GM23338 (cell line): ENCODE data around the gene MYO18B. TPM values are rescaled to one million over a fixed set of nuclear protein-coding genes. Genes with fewer than 3 reads are reported as not detected.

ENCODE experiments used
- ATAC-seq: fragments of 200-7000 bp; cut with Tn5 transposase; 3 replicates; pipeline ENCODE4 v1.9.1; 2020
- DNase-seq: peaks from one replicate; pipeline ENCODE4 v3.0.0-alpha.2; 2015; ENCODE audit warnings: low spot score
- H2AFZ ChIP-seq: fragments of 200-600 bp; sonication (generic); 2 replicates; pipeline ENCODE4 v1.8.0; 2016; ENCODE audit warnings: antibody characterized with exemption, mild to moderate bottlenecking, moderate library complexity
- H3F3A ChIP-seq: fragments of 200-600 bp; sonication (generic); replicated peaks from 2 replicates; pipeline ENCODE4 v1.8.0; 2017; ENCODE audit warnings: antibody characterized with exemption, mixed run types, low read depth
- H3K27ac ChIP-seq: fragments of 200-600 bp; sonication (generic); 2 replicates; pipeline ENCODE4 v1.6.1; 2016; ENCODE audit warnings: low read depth
- H3K27me3 ChIP-seq: fragments of 200-600 bp; sonication (generic); 2 replicates; pipeline ENCODE4 v1.8.0; 2016; ENCODE audit warnings: mild to moderate bottlenecking, mixed run types, moderate library complexity; ENCODE audit not compliant: insufficient read depth
- H3K36me3 ChIP-seq: fragments of 200-600 bp; sonication (generic); 2 replicates; pipeline ENCODE4 v1.8.0; 2016; ENCODE audit warnings: mild to moderate bottlenecking; ENCODE audit not compliant: insufficient read depth
- H3K4me1 ChIP-seq: fragments of 200-600 bp; sonication (generic); 2 replicates; pipeline ENCODE4 v1.8.0; 2016; ENCODE audit warnings: mild to moderate bottlenecking, moderate library complexity; ENCODE audit not compliant: insufficient read depth
- H3K4me2 ChIP-seq: fragments of 200-600 bp; sonication (generic); 2 replicates; pipeline ENCODE4 v1.7.1; 2017; ENCODE audit warnings: mixed run types
- H3K4me3 ChIP-seq: fragments of 200-600 bp; sonication (generic); 2 replicates; pipeline ENCODE4 v1.6.1; 2016; ENCODE audit warnings: mixed run types
- H3K79me2 ChIP-seq: fragments of 200-600 bp; sonication (generic); replicated peaks from 2 replicates; pipeline ENCODE4 v1.8.0; 2017; ENCODE audit warnings: mild to moderate bottlenecking; ENCODE audit not compliant: insufficient read depth
- H3K9me2 ChIP-seq: fragments of 200-600 bp; sonication (generic); 2 replicates; pipeline ENCODE4 v1.8.0; 2017; ENCODE audit not compliant: insufficient read depth
- H4K20me1 ChIP-seq: fragments of 200-600 bp; sonication (generic); replicated peaks from 2 replicates; pipeline ENCODE4 v1.8.0; 2017; ENCODE audit warnings: mild to moderate bottlenecking; ENCODE audit not compliant: insufficient read depth
- H3K27ac Mint-ChIP-seq: 2 replicates; pipeline ENCODE4 v1.8.0; 2020; ENCODE audit warnings: inconsistent platforms, mild to moderate bottlenecking, moderate library complexity, mixed read lengths
- H3K27me3 Mint-ChIP-seq: 3 replicates; pipeline ENCODE4 v1.8.0; 2022; ENCODE audit warnings: low read depth, mild to moderate bottlenecking, moderate library complexity, mixed read lengths, inconsistent platforms; ENCODE audit not compliant: insufficient read depth, poor library complexity
- H3K36me3 Mint-ChIP-seq: 3 replicates; pipeline ENCODE4 v1.8.0; 2021; ENCODE audit warnings: low read depth, mild to moderate bottlenecking, inconsistent platforms, moderate library complexity, mixed read lengths
- H3K4me1 Mint-ChIP-seq: 3 replicates; pipeline ENCODE4 v1.8.0; 2020; ENCODE audit warnings: mild to moderate bottlenecking, inconsistent platforms, mixed read lengths
- H3K4me3 Mint-ChIP-seq: 3 replicates; pipeline ENCODE4 v1.8.0; 2021; ENCODE audit warnings: moderate library complexity, mild to moderate bottlenecking, inconsistent platforms, mixed read lengths
- H3K9me3 Mint-ChIP-seq: 3 replicates; pipeline ENCODE4 v1.8.0; 2020; ENCODE audit warnings: moderate library complexity, mild to moderate bottlenecking, inconsistent platforms, mixed read lengths
- CREB1 ChIP-seq: fragments of 250-450 bp; sonication (Bioruptor Pico); IDR thresholded peaks from 2 replicates; pipeline ENCODE4 v1.5.0; 2020; ENCODE audit warnings: low read depth, mild to moderate bottlenecking, moderate library complexity
- CTCF ChIP-seq, 2 experiments: fragments of 200-600 bp in 1 of 2; sonication (generic) in 1 of 2; conservative IDR thresholded peaks; 2 replicates each; pipeline versions ENCODE4 v1.5.1 to v1.6.1; 2016 to 2017; ENCODE audit warnings: antibody characterized with exemption in 2 of 2, low read depth in 2 of 2, mild to moderate bottlenecking in 2 of 2, moderate library complexity in 1 of 2
- EZH2 ChIP-seq: fragments of 200-600 bp; sonication (generic); IDR thresholded peaks from one replicate; pipeline ENCODE4 v1.8.0; 2017; ENCODE audit warnings: antibody characterized with exemption, mild to moderate bottlenecking, low read depth; ENCODE audit not compliant: unreplicated experiment
- EZH2phosphoT487 ChIP-seq: fragments of 200-600 bp; sonication (generic); IDR thresholded peaks from one replicate; pipeline ENCODE4 v1.8.1; 2018; ENCODE audit warnings: antibody characterized with exemption; ENCODE audit not compliant: unreplicated experiment
- JUNB ChIP-seq: IDR thresholded peaks from one replicate; pipeline ENCODE4 v1.6.1; 2016; ENCODE audit warnings: antibody characterized with exemption; ENCODE audit not compliant: unreplicated experiment
- NANOG ChIP-seq: IDR thresholded peaks from 2 replicates; pipeline ENCODE4 v1.6.1; 2016; ENCODE audit warnings: antibody characterized with exemption, borderline replicate concordance
- POLR2AphosphoS5 ChIP-seq: IDR thresholded peaks from 2 replicates; pipeline ENCODE4 v1.6.1; 2016; ENCODE audit warnings: antibody characterized with exemption, low read depth
- STAT1 ChIP-seq: IDR thresholded peaks from one replicate; pipeline ENCODE4 v1.6.1; 2016; ENCODE audit warnings: antibody characterized with exemption; ENCODE audit not compliant: unreplicated experiment
- ZNF114 ChIP-seq: fragments of 250-450 bp; sonication (Bioruptor Pico); IDR thresholded peaks from 2 replicates; pipeline ENCODE4 v1.5.0; 2020; ENCODE audit warnings: mild to moderate bottlenecking, moderate library complexity
- ZNF331 ChIP-seq: fragments of 250-450 bp; sonication (Bioruptor Pico); IDR thresholded peaks from 2 replicates; pipeline ENCODE4 v1.5.0; 2020; ENCODE audit warnings: low read depth, mild to moderate bottlenecking, moderate library complexity
- long read RNA-seq: library from polyadenylated mRNA; unstranded; transcript quantifications from one replicate; pipeline ENCODE4 v2.0.0, GENCODE V29; 2020; ENCODE audit not compliant: unreplicated experiment
- polyA plus RNA-seq: library from polyadenylated mRNA; unstranded; fragments of >200 nt; fragmentation: Nextera tagmentation; extraction: Ambion mirVana; gene quantifications from 2 replicates; pipeline ENCODE4 v1.2.1, GENCODE V29; 2016
- total RNA-seq: library from RNA; depleted of rRNA; stranded (reverse); fragments of >200 nt; shearing (Covaris generic); gene quantifications from 2 replicates; pipeline ENCODE4 v1.2.3, GENCODE V29; 2014; rRNA removed
- TF ChIP-seq, protein P1 (sequence below): IDR thresholded peaks from 2 replicates; pipeline ENCODE4 v1.6.1; 2016; ENCODE audit warnings: antibody characterized with exemption
- TF ChIP-seq, protein P2 (sequence below): fragments of 250-450 bp; sonication (Bioruptor Pico); IDR thresholded peaks from 2 replicates; pipeline ENCODE4 v1.5.0; 2020; ENCODE audit warnings: mild to moderate bottlenecking, moderate library complexity
- TF ChIP-seq, protein P3 (sequence below): IDR thresholded peaks from one replicate; pipeline ENCODE4 v1.6.1; 2018; ENCODE audit warnings: antibody characterized with exemption; ENCODE audit not compliant: unreplicated experiment

The MYO18B gene
- total RNA-seq (0.27 and 0.45 TPM in 2 replicates), polyA plus RNA-seq (0.36 and 0.82 TPM in 2 replicates)
- long read RNA-seq = 0 reads

- H3K4me1 ChIP-seq = no peaks in the 10 kb centered on the region
- peaks cover 3% of the 10 kb centered on the region; the same call in 1 of the 2 replicates for H3K9me2 ChIP-seq
- no peak within 1 kb of the TSS for H3K4me3 Mint-ChIP-seq
- H3K27ac ChIP-seq = no peak within 1 kb of the TSS
- DNase-seq (no peak), ATAC-seq (no peak)
- peaks cover 13% of the 10 kb centered on the region; the same call in 2 of the 3 replicates for H3K4me1 Mint-ChIP-seq
- no peaks in the 10 kb centered on the region for H3F3A ChIP-seq
- H3K9me3 Mint-ChIP-seq = no peaks in the 10 kb centered on the region; the same call in 2 of the 3 replicates
- H3K27me3 Mint-ChIP-seq = peaks cover 6% of the 10 kb centered on the region
- no peaks in the 10 kb centered on the region for H3K36me3 Mint-ChIP-seq
- no peaks in the 10 kb centered on the region for H4K20me1 ChIP-seq
- no peak within 1 kb of the TSS; the same call in 1 of the 2 replicates for H3K27ac Mint-ChIP-seq
- H3K36me3 ChIP-seq = no peaks in the 10 kb centered on the region
- H3K4me3 ChIP-seq = no peak within 1 kb of the TSS
- no peaks in the 10 kb centered on the region for H3K27me3 ChIP-seq
- TF ChIP-seq ZNF331 (CRISPR knock-in tag) = no peak
- TF ChIP-seq EZH2 = no peak
- no peak for TF ChIP-seq ZNF114
- TF ChIP-seq, protein P1, sequence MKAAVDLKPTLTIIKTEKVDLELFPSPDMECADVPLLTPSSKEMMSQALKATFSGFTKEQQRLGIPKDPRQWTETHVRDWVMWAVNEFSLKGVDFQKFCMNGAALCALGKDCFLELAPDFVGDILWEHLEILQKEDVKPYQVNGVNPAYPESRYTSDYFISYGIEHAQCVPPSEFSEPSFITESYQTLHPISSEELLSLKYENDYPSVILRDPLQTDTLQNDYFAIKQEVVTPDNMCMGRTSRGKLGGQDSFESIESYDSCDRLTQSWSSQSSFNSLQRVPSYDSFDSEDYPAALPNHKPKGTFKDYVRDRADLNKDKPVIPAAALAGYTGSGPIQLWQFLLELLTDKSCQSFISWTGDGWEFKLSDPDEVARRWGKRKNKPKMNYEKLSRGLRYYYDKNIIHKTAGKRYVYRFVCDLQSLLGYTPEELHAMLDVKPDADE = no peak
- TF ChIP-seq, protein P2, sequence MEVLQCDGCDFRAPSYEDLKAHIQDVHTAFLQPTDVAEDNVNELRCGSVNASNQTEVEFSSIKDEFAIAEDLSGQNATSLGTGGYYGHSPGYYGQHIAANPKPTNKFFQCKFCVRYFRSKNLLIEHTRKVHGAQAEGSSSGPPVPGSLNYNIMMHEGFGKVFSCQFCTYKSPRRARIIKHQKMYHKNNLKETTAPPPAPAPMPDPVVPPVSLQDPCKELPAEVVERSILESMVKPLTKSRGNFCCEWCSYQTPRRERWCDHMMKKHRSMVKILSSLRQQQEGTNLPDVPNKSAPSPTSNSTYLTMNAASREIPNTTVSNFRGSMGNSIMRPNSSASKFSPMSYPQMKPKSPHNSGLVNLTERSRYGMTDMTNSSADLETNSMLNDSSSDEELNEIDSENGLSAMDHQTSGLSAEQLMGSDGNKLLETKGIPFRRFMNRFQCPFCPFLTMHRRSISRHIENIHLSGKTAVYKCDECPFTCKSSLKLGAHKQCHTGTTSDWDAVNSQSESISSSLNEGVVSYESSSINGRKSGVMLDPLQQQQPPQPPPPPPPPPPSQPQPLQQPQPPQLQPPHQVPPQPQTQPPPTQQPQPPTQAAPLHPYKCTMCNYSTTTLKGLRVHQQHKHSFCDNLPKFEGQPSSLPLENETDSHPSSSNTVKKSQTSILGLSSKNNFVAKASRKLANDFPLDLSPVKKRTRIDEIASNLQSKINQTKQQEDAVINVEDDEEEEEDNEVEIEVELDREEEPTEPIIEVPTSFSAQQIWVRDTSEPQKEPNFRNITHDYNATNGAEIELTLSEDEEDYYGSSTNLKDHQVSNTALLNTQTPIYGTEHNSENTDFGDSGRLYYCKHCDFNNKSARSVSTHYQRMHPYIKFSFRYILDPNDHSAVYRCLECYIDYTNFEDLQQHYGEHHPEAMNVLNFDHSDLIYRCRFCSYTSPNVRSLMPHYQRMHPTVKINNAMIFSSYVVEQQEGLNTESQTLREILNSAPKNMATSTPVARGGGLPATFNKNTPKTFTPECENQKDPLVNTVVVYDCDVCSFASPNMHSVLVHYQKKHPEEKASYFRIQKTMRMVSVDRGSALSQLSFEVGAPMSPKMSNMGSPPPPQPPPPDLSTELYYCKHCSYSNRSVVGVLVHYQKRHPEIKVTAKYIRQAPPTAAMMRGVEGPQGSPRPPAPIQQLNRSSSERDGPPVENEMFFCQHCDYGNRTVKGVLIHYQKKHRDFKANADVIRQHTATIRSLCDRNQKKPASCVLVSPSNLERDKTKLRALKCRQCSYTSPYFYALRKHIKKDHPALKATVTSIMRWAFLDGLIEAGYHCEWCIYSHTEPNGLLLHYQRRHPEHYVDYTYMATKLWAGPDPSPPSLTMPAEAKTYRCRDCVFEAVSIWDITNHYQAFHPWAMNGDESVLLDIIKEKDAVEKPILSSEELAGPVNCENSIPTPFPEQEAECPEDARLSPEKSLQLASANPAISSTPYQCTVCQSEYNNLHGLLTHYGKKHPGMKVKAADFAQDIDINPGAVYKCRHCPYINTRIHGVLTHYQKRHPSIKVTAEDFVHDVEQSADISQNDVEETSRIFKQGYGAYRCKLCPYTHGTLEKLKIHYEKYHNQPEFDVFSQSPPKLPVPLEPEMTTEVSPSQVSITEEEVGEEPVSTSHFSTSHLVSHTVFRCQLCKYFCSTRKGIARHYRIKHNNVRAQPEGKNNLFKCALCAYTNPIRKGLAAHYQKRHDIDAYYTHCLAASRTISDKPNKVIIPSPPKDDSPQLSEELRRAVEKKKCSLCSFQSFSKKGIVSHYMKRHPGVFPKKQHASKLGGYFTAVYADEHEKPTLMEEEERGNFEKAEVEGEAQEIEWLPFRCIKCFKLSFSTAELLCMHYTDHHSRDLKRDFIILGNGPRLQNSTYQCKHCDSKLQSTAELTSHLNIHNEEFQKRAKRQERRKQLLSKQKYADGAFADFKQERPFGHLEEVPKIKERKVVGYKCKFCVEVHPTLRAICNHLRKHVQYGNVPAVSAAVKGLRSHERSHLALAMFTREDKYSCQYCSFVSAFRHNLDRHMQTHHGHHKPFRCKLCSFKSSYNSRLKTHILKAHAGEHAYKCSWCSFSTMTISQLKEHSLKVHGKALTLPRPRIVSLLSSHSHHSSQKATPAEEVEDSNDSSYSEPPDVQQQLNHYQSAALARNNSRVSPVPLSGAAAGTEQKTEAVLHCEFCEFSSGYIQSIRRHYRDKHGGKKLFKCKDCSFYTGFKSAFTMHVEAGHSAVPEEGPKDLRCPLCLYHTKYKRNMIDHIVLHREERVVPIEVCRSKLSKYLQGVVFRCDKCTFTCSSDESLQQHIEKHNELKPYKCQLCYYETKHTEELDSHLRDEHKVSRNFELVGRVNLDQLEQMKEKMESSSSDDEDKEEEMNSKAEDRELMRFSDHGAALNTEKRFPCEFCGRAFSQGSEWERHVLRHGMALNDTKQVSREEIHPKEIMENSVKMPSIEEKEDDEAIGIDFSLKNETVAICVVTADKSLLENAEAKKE = no peak
- TF ChIP-seq, protein P3, sequence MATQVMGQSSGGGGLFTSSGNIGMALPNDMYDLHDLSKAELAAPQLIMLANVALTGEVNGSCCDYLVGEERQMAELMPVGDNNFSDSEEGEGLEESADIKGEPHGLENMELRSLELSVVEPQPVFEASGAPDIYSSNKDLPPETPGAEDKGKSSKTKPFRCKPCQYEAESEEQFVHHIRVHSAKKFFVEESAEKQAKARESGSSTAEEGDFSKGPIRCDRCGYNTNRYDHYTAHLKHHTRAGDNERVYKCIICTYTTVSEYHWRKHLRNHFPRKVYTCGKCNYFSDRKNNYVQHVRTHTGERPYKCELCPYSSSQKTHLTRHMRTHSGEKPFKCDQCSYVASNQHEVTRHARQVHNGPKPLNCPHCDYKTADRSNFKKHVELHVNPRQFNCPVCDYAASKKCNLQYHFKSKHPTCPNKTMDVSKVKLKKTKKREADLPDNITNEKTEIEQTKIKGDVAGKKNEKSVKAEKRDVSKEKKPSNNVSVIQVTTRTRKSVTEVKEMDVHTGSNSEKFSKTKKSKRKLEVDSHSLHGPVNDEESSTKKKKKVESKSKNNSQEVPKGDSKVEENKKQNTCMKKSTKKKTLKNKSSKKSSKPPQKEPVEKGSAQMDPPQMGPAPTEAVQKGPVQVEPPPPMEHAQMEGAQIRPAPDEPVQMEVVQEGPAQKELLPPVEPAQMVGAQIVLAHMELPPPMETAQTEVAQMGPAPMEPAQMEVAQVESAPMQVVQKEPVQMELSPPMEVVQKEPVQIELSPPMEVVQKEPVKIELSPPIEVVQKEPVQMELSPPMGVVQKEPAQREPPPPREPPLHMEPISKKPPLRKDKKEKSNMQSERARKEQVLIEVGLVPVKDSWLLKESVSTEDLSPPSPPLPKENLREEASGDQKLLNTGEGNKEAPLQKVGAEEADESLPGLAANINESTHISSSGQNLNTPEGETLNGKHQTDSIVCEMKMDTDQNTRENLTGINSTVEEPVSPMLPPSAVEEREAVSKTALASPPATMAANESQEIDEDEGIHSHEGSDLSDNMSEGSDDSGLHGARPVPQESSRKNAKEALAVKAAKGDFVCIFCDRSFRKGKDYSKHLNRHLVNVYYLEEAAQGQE = no peak
- TF ChIP-seq POLR2AphosphoS5 = no peak
- TF ChIP-seq EZH2phosphoT487 = no peak
- TF ChIP-seq STAT1 = no peak
- no peak for TF ChIP-seq JUNB
- no peak for TF ChIP-seq NANOG
- TF ChIP-seq CREB1 (CRISPR knock-in tag) = no peak
- no peak for TF ChIP-seq CTCF (conservative IDR thresholded peaks at IDR 0.05; ENCODE audit: low read depth in 2 of 2)
- no peaks in the 10 kb centered on the region for H3K79me2 ChIP-seq
- 0 out of 2 replicates have a peak within 1 kb of the TSS, but pooled peaks have one; percentile 59 for H2AFZ ChIP-seq
- H3K4me2 ChIP-seq = no peak within 1 kb of the TSS
Measured at GRCh38 chr22:25741692-25742626, at the start of gene MYO18B. MYO18B (plus strand) TSS chr22:25742188; CDS start chr22:25761093, 18,905 bp downstream.
